HepG2 (cell line): ENCODE data around the gene GRIN2C. TPM values are rescaled to one million over a fixed set of nuclear protein-coding genes. Genes with fewer than 3 reads are reported as not detected.

Experiments used
- BRD4 ChIP-seq: sonication (generic); formaldehyde crosslinking; IDR thresholded peaks from 2 replicates; pipeline ENCODE4 v1.4.0; 2020; ENCODE audit warnings: missing genetic modification reagents
- GPN1 ChIP-seq: sonication (generic); formaldehyde crosslinking; IDR thresholded peaks from 2 replicates; pipeline ENCODE4 v1.5.1; 2020; ENCODE audit warnings: missing genetic modification reagents, borderline replicate concordance
- MTF2 ChIP-seq: sonication (generic); formaldehyde crosslinking; IDR thresholded peaks from 2 replicates; pipeline ENCODE4 v1.5.0; 2020; ENCODE audit warnings: missing genetic modification reagents, borderline replicate concordance
- SRSF4 ChIP-seq: fragments of 200-400 bp; formaldehyde crosslinking; IDR thresholded peaks from one replicate; pipeline ENCODE4 v1.6.1; 2018; ENCODE audit warnings: mild to moderate bottlenecking, low read depth, low read length, moderate library complexity; ENCODE audit not compliant: poor library complexity, severe bottlenecking
- TCF12 ChIP-seq, 2 experiments: fragments of 450-650 bp in 1 of 2; sonication (generic) in 1 of 2; formaldehyde crosslinking in 1 of 2; IDR thresholded peaks; 2 replicates each; pipeline versions ENCODE4 v1.6.1 to v1.8.0; 2017 to 2022; ENCODE audit warnings: antibody characterized with exemption in 1 of 2, mild to moderate bottlenecking in 1 of 2, missing genetic modification reagents in 1 of 2, moderate library complexity in 1 of 2
- XRCC5 ChIP-seq: fragments of 200-400 bp; formaldehyde crosslinking; optimal IDR thresholded peaks from 2 replicates; pipeline ENCODE3; 2017; ENCODE audit warnings: mild to moderate bottlenecking, low read length
- ZNF333 ChIP-seq: sonication (generic); formaldehyde crosslinking; IDR thresholded peaks from 2 replicates; pipeline ENCODE4 v1.4.0; 2020; ENCODE audit warnings: mild to moderate bottlenecking, missing genetic modification reagents, borderline replicate concordance
- ZNF562 ChIP-seq: sonication (generic); formaldehyde crosslinking; IDR thresholded peaks from 2 replicates; pipeline ENCODE4 v1.8.0; 2022; ENCODE audit warnings: missing genetic modification reagents, borderline replicate concordance
- ZNF781 ChIP-seq: sonication (generic); formaldehyde crosslinking; IDR thresholded peaks from 2 replicates; pipeline ENCODE4 v1.5.1; 2020; ENCODE audit warnings: borderline replicate concordance, mild to moderate bottlenecking, missing genetic modification reagents; ENCODE audit errors: not compliant biosample characterization
- ZNF788 ChIP-seq: sonication (generic); formaldehyde crosslinking; IDR thresholded peaks from 2 replicates; pipeline ENCODE4 v1.5.0; 2020; ENCODE audit warnings: mild to moderate bottlenecking, missing genetic modification reagents, borderline replicate concordance
- ZNF792 ChIP-seq: IDR thresholded peaks from 2 replicates; pipeline ENCODE4 v1.6.1; 2016
- ZSCAN21 ChIP-seq: sonication (generic); formaldehyde crosslinking; IDR thresholded peaks from 2 replicates; pipeline ENCODE4 v1.8.0; 2022; ENCODE audit warnings: mild to moderate bottlenecking, missing genetic modification reagents, moderate library complexity, borderline replicate concordance
- polyA plus RNA-seq, 8 experiments: library from polyadenylated mRNA; depleted of rRNA in 3 of 8; stranded (reverse) in 7 of 8; unstranded in 1 of 8; fragments of >200 nt; fragmentation: Illumina TruSeq in 4 of 8; extraction: Trizol in 4 of 8; gene quantifications; 2 replicates each; pipeline versions ENCODE4 v1.2.1 to v1.2.3, GENCODE V29; 2011 to 2016; ENCODE audit warnings: low read depth in 4 of 8, missing spikeins in 1 of 8, mixed read lengths in 1 of 8; ENCODE audit not compliant: insufficient read depth in 1 of 8
- total RNA-seq, 5 experiments: library from RNA; depleted of rRNA; stranded (reverse); fragments of >200 nt; fragmentation: Illumina TruSeq; extraction: Trizol; gene quantifications; 2 replicates each; pipeline ENCODE4 v1.2.3, GENCODE V29; 2016; ENCODE audit warnings: low read depth in 1 of 5
- TF ChIP-seq, protein P1 (sequence below): sonication (generic); formaldehyde crosslinking; IDR thresholded peaks from 2 replicates; pipeline ENCODE4 v1.4.0; 2020; ENCODE audit warnings: missing genetic modification reagents
- TF ChIP-seq, protein P2 (sequence below), 2 experiments: sonication (generic) in 1 of 2; formaldehyde crosslinking in 1 of 2; IDR thresholded peaks; 2 replicates each; pipeline versions ENCODE4 v1.6.1 to v1.9.0; 2014 to 2022; ENCODE audit warnings: antibody characterized with exemption in 1 of 2, borderline replicate concordance in 1 of 2, inconsistent platforms in 1 of 2, low read depth in 1 of 2, missing genetic modification reagents in 1 of 2
- TF ChIP-seq, protein P3 (sequence below): IDR thresholded peaks from 2 replicates; pipeline ENCODE4 v1.6.1; 2016; ENCODE audit warnings: low read depth, borderline replicate concordance

Gene GRIN2C
- total and polyA plus RNA-seq, 2 of the 13 experiments (the other 11 are each of a cell fraction or from before 2014, with no cell fraction given): 0.03 to 0.11 TPM

DNA sequence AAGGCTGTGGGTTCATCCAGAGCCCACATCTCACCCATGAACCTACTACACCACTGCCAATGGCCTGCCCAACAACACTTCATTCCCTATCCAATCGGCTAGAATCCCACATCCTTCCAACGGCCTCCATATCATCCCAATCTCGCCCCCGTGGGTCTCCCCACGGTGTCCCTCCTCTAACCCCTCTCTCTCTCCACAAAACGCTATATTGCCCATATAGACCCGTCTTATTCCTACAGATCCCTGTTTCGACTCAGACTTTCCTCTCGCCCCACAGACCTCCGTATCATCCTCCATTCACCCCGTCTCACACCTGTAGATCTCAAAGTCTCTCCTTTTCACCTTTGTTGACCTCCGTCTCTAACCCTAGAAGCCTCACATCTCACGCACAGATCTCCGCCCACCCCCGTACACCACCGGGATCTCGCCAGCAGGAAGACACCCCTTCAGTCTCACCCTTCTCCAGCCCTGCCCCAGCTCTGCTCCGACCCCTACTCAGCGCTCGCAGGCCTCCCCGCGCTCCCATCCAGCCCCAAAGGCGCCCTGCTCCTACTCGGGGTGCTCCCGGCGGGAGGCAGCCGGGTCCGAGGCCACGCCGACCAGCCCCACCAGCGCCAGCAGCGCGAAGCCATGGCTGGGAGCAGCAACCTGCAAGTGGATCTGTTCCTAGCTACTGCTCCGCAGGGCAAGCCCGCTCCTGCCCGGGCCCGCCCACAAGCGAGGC lies 12.8 kb upstream of the GRIN2C start, which contains the start of gene FDXR (continued):
- no peak for TF ChIP-seq SRSF4
- TF ChIP-seq GPN1 (CRISPR knock-in tag): 0 out of 2 replicates have a peak, but pooled peaks have one; percentile 85
- peak; percentile 89; the same call in 1 of the 2 replicates for TF ChIP-seq ZNF792
- TF ChIP-seq ZNF562: no peak
- TF ChIP-seq MTF2 (CRISPR knock-in tag): no peak
- no peak for TF ChIP-seq TCF12 (IDR thresholded peaks at IDR 0.05)
- no peak for TF ChIP-seq TCF12 (CRISPR knock-in tag; IDR thresholded peaks at IDR 0.05)
- TF ChIP-seq ZNF333 (CRISPR knock-in tag): no peak; the same call in 1 of the 2 replicates
- TF ChIP-seq, protein P1, sequence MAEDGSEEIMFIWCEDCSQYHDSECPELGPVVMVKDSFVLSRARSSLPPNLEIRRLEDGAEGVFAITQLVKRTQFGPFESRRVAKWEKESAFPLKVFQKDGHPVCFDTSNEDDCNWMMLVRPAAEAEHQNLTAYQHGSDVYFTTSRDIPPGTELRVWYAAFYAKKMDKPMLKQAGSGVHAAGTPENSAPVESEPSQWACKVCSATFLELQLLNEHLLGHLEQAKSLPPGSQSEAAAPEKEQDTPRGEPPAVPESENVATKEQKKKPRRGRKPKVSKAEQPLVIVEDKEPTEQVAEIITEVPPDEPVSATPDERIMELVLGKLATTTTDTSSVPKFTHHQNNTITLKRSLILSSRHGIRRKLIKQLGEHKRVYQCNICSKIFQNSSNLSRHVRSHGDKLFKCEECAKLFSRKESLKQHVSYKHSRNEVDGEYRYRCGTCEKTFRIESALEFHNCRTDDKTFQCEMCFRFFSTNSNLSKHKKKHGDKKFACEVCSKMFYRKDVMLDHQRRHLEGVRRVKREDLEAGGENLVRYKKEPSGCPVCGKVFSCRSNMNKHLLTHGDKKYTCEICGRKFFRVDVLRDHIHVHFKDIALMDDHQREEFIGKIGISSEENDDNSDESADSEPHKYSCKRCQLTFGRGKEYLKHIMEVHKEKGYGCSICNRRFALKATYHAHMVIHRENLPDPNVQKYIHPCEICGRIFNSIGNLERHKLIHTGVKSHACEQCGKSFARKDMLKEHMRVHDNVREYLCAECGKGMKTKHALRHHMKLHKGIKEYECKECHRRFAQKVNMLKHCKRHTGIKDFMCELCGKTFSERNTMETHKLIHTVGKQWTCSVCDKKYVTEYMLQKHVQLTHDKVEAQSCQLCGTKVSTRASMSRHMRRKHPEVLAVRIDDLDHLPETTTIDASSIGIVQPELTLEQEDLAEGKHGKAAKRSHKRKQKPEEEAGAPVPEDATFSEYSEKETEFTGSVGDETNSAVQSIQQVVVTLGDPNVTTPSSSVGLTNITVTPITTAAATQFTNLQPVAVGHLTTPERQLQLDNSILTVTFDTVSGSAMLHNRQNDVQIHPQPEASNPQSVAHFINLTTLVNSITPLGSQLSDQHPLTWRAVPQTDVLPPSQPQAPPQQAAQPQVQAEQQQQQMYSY (CRISPR knock-in tag): peak; percentile 69; the same call in 1 of the 2 replicates
- TF ChIP-seq, protein P2, sequence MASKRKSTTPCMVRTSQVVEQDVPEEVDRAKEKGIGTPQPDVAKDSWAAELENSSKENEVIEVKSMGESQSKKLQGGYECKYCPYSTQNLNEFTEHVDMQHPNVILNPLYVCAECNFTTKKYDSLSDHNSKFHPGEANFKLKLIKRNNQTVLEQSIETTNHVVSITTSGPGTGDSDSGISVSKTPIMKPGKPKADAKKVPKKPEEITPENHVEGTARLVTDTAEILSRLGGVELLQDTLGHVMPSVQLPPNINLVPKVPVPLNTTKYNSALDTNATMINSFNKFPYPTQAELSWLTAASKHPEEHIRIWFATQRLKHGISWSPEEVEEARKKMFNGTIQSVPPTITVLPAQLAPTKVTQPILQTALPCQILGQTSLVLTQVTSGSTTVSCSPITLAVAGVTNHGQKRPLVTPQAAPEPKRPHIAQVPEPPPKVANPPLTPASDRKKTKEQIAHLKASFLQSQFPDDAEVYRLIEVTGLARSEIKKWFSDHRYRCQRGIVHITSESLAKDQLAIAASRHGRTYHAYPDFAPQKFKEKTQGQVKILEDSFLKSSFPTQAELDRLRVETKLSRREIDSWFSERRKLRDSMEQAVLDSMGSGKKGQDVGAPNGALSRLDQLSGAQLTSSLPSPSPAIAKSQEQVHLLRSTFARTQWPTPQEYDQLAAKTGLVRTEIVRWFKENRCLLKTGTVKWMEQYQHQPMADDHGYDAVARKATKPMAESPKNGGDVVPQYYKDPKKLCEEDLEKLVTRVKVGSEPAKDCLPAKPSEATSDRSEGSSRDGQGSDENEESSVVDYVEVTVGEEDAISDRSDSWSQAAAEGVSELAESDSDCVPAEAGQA (IDR thresholded peaks at IDR 0.05; ENCODE audit: low read depth): no peak
- TF ChIP-seq, protein P2 (CRISPR knock-in tag; IDR thresholded peaks at IDR 0.05; ENCODE audit: borderline replicate concordance): 0 out of 2 replicates have a peak, but pooled peaks have one; percentile 31
- no peak for TF ChIP-seq XRCC5
- TF ChIP-seq, protein P3, sequence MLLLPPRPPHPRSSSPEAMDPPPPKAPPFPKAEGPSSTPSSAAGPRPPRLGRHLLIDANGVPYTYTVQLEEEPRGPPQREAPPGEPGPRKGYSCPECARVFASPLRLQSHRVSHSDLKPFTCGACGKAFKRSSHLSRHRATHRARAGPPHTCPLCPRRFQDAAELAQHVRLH: 0 out of 2 replicates have a peak, but pooled peaks have one; percentile 42
- TF ChIP-seq ZNF788 (CRISPR knock-in tag): peak; percentile 54
- peak; percentile 85 for TF ChIP-seq ZNF781 (CRISPR knock-in tag)
- TF ChIP-seq BRD4 (CRISPR knock-in tag): peak; percentile 93
- TF ChIP-seq ZSCAN21 (CRISPR knock-in tag): peak; percentile 95
